GM18520 (cell line): ENCODE data around the gene FASTK.
A peak's percentile ranks its signal among the peaks of the same experiment; 100 is the strongest.

Experiments used
- ATAC-seq: cut with Tn5 transposase; IDR thresholded peaks from one replicate; pipeline ENCODE4 v1.9.1; 2021; ENCODE audit not compliant: unreplicated experiment

The FASTK gene

DNA sequence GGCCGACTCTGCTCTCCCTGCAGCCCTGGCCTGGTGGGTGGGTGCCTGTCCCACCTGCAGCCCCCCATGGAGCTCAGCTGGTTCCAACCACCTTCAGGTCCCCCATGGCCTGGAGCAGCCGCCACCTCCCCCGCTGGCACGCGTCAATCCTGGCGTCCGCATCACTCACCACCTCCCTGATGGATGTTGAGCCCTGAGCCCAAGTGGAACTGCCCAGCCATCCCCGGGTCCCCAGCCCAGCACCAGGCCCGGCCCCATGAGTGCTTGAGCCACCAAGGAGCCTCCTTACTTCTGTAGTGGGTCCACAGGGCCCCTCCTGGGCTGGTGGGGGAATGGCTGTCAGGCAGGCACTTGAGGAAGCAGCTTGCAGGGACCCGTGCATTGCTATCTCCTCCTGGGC is 20.3 kb upstream of the FASTK start:
- ATAC-seq: no peak

- ATAC-seq: no peak
Observed at GRCh38 chr7:151099486-151100211, 19.0 kb upstream of the FASTK start.

DNA sequence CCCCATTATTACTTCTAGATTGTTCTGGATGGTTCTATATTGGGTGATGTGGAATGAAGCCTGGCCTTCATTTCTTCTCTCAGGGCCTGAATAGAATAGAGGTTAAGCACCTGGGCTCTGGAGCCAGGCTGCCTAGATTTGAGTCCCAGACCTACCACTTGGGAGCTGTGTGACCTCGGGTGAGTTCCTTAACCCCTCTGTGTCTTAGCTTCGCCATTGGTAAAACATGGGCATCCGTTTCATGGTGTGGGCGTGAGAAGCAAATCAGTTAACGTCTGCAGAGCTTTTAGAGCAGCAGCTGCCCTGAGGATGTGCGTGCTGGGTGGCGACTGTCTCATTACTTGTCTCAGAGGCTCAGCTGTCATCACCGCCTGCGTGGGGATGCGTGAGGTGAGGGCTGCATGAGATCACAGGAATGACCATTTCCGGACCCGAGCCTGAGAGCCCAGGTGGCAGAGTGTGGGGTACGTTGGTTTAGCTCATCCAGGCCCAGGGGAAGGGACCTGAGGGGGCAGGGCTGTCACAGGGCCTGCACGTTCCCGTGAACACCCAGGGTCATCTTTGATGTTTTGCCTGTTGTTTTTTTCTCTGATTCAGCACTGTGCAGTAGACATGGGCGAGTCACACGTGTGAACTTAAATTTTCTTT is 15.3 kb upstream of the FASTK start:
- no peak for ATAC-seq

DNA sequence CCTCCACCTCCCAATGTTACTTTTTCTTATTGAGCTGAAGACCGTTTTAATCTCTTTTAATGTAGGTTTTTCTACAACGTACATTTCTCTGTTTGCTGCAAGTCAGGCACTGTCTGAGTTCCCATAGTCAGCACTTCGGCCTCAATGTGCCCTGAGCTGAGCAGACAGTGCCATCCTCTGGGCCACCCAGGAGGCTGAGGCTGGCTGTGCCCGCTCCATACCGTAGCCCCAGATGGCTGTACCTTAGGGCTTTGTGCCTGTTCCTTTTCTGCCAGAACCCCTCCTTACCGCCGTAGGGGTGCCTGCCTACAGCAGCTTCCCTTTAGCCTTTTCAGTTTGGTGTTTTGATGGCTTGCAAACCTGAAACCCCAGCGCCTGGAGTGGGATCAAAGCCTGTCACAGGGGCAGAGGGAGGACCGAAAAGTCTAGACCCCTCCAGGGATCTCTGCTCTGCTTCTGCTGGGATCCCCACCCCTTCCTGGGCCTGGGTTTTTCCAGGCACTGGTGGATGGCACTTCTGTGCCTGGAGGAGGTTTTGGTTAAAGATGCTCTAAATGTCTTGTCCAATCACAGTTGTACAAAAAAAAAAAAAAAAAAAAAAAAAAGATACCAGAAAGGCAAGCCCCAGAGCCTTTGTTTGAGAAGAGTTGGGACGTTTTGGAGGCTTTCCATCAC is 14.7 kb upstream of the FASTK start:
- ATAC-seq: no peak

DNA sequence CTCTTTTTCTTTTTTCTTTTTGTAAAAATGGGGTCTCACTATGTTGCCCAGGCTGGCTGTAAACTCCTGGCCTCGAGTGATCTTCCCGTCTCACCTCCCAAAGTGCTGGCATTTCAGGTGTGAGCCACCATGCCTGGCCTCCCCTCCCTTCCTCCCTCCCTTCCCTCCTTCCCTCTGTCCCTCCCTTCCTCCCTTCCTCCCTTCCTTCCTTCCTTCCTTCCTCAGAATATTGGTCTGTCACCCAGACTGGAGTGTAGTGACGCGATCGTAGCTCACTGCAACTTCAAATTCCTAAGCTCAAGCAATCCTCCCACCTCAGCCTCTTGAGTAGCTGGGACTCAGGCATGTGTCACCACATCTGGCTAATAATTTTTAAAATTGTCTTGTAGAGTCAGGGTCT is 14.1 kb upstream of the FASTK start:
- ATAC-seq: no peak

- no peak for ATAC-seq
Observed at GRCh38 chr7:151093748-151094147, 13.1 kb upstream of the FASTK start.

DNA sequence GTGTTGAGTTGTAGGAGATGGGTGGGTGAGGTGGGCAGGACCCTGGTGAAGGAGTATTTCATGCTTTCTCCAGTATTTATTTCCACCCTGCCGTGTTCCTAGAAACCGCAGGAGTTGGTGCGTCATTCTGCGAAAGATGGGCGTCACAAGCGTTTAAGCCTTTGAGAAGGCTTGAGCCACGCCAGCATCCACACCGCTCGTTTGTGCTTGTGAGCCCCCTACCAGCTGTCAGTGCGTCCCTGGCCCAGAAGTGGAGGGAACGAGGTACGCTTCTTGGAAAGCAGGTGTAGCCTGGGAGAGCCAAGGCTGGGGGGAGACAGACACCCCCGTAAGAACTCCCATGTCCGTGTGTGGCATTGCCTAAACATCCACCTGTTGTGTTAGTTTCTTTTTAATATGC is 11.4 kb upstream of the FASTK start:
- ATAC-seq: no peak

GRCh38 chr7:151091431-151091830 is 10.8 kb upstream of the FASTK start:
- ATAC-seq: no peak

- no peak for ATAC-seq
Observed at GRCh38 chr7:151091003-151091402, 10.4 kb upstream of the FASTK start.

DNA sequence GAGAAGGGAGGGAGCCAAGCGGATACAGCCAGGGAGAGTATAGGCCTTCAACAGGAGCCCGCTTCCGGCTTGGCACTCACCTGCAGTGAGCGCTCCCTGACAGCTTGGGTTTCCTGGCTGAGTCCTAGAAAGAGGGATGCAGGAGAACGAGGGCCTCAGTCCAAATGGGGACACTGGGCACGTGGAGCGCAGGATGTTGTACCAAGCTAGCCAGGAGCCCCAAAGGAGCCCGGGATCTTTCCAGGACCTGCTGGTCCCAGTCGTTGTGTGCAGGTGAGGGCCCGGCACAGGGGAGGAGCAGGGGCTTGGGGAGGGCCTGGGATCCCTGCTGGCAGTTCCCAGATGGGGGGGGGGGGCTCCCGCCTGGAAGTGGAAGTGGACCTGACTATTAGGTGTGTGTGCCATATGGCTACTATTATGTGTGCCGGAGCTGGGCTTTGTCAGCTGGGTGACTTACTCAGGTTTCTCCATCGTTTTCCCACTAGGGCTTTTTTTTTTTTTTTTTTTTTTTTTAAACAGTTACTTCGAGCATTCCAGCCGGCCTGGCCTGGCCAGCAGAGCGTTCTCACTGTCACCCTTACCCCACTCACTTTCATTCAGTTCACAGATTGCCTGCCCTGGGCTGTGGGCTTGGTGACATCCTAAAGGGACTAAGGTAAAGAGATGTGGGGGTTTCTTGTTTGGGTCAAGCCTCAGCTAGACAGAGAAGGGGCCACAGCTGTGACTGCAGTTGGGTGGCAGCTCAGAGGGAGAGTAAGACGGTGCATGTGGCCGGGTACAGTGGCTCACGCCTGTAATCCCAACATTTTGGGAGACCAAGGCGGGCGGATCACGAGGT is 9.5 kb upstream of the FASTK start:
- no peak for ATAC-seq

DNA sequence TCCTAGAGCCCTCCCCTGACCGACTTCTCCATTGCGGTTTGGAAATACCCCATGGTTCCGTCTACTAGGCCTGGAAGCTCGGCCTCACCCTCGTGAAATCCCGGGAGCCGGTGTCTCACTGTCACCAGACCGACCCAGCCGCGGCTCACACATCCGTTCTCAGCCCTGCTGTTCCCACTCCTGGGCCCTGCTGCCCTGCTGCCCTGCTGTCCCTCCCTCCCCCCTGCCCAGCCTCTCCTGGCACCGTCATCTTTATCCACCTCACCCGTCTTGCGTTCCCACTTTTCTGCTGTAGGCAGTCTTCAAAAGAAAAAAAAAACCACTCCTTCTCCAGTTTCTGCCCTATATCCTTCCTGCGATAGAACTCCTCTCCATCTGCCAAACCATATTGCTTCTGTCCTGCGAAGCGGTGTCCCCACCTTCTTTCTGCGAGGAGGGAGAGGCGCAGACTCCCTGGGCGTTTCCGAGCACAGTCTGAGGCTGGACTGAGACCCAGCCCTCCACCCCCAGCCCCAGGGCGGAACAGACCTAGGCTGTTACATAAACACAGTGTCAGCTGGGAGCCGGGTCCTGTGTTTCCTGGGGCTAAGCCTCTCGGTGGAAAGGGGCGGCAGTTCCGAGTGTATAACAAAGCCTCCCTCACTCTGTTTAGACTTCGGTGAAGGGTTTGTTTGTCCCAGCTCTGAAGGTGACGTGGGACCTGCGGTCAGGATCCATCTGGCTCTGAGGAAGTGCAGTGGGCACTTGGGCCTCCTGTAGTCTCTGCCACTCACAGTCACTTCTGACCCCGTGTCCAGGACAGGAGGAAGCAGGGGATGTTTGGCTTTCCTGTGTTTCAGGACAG is 8.5 kb upstream of the FASTK start:
- no peak for ATAC-seq

GRCh38 chr7:151088019-151088855 is 7.6 kb upstream of the FASTK start:
- no peak for ATAC-seq

- ATAC-seq: peak; percentile 25
Observed at GRCh38 chr7:151087245-151088018, 6.8 kb upstream of the FASTK start.

- no peak for ATAC-seq
Observed at GRCh38 chr7:151086802-151087244, 6.2 kb upstream of the FASTK start.

- peak; percentile 28 for ATAC-seq
Observed at GRCh38 chr7:151085691-151086620, 5.3 kb upstream of the FASTK start, which contains the start of gene AGAP3. AGAP3 (plus strand) TSS chr7:151086475; CDS start chr7:151086742, 267 bp downstream.

- no peak for ATAC-seq
Observed at GRCh38 chr7:151085329-151085690, 4.7 kb upstream of the FASTK start.

DNA sequence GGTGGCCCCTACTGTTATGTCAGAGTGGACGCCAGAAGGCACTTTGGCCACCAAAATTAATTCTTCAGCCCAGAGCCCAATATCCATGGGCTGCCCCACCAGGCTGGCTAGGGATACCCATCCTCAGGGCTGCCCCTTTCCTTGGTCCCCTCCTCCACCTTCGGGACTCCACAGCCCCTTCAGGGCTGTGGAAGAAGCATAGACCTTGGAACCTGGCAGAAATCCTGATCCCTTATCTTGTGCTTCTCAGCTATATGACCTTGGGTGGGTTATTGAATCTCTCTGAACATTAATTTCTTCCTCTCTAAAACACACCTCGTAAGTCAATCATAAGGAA is 3.2 kb upstream of the FASTK start:
- ATAC-seq: no peak
